T-helper 1 cell (primary cell): ENCODE data around the gene MRM2.

Source experiments
- DNase-seq, 5 donors: peaks; one replicate each; pipeline ENCODE4 v3.0.0-alpha.2; 2012 to 2020

MRM2 gene

DNA sequence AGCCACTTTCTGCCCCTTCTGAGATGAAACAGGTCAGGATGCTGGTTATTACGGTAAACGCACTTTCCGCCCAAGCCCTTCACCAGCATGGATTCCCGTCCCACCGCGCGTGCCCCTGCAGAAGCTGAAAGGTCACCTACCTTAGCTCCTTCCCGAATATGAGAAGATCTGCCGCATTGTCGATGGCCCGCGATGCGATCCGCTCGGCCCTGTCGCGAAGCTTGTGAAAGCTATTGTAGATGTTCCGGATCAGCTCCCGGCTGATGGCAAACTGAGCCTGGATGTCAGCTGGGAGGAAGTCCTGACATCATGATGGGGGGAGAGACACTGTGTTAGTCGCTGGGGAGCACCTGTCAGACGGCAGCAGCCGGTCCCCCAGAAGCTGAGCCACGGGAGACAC lies 22.2 kb upstream of the MRM2 start:
- no peak for DNase-seq

DNA sequence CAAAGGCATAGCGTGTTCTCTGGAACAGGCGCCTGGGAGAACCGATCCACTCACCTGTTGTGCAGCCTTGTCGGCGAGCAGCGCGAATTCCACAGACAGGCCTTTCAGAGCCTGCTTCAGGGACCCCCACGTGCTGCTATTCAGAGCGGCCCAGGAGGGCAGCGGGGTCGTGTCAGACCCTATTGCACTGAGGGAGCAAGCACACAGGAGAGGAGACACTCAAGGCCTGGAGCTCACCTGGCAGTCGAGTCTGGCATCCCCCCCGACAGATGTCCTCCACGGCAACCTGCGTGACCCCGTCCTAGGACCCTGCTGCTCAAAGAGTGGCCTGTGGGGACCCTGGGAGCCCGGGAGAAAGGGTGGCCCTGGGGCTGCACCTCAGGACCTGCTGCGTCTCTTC lies 21.2 kb upstream of the MRM2 start:
- DNase-seq = no peak

DNA sequence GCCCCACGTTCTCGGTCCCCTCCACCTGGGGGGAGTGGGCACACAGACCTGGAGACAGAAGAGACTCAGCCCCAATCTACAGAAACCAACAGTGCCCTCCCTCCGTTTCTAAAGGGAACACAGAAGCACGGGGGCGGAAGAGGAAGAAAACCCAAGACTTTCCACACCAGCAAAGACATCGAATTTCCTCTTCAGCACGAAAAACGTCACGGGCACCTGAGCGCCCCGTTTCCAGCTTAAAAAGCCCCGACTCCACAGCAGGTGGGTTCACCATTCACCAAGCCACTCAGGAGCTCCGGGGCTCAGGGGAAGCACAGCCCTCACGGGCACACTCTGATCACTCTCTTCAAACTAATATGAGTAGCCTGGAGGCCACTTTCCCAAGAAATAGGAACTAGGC lies 19.6 kb upstream of the MRM2 start:
- no peak for DNase-seq

DNA sequence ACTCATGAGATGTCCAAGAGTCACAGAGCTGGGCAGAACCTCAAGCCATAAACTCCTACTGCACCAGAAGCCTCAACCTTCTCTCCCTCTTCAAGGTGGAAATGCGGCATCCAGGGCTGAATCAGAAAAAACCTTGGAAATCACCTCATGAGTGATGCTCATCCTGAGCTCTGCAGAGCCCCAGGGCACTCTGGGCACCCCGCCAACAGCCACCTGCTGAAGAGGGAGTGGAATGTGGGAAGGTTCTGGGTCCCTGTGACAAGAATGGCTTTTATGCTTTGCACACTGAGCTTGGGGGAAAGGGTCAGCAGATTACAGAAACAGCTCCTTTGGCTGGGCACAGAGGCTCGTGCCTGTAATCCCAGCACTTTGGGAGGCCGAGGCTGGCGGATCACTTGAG lies 18.8 kb upstream of the MRM2 start:
- no peak for DNase-seq

DNA sequence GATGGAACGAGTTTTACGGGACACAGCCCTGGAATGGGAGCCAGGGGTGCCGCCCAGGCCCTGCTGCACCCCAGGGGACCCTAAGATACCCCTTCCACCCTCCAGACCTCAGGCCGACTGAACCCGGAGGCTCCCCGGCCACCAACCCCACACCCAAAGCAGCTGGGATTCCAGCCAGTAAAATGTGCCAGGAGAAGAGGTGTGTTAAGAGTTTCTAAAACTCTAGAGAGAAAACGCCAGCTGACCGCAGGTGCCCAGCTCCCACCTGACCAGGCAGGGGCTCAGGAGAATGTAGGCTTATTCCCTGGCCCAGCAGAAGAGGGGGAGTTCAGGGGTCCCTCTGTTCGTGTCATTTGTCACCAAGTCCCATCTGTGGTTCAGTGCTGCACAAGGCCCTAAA lies 17.5 kb upstream of the MRM2 start:
- DNase-seq = no peak

DNA sequence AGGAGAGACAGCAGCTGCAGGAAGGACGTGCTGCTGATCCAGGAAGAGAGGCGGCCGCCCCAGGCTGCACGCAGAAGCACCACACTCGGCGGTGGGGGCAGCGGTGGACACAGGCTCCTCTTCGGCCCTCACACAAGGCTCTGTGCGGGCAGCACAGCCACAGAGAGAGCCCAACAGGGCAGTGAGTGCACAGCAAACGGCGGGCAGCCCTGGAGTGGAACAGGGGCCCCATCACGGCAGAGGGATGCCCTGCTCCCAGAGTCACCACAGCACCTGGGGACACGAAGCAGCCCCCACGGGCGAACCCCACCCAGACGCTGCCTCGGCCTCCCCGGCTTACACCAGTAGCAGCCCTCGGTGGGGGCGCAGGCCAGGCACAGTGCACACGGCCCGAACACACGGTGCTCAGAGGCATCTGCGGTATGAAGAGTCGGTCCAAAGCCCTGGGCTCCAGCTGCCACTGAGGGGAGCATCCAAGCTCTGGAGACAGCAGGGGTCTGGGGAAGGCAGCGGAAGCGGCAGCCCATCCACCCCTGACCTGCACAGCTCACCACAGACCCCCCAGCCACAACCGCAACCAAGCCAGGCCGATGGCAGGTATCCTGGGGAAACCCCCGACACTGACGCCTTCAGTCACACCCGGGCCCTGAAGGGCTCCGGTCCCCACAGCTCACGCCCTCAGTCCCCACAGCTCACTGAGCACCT lies 16.8 kb upstream of the MRM2 start:
- no peak for DNase-seq

DNA sequence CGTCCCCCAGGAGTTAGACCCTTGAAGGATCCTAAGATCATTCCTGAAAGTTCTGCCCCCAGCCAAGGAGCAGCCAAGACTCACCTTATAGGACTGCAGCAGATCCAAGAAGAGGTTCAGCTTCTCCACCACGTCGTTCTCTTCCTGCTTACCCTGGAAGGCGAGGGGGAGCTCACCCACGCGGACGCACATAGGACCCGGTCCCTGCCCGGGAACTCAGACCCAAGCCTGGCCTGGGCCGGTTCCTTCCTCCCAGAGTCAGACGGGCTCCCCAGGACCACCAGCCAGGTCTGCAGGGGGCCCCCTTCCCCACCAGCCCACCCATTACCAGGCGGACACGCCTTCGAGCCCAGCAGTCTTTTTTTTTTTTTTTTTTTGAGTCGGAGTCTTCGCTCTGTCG lies 15.6 kb upstream of the MRM2 start:
- DNase-seq = no peak

GRCh38 chr7:2257046-2257551 lies 15.1 kb upstream of the MRM2 start:
- no peak for DNase-seq

- DNase-seq = no peak
Measured at GRCh38 chr7:2256306-2257045, 14.5 kb upstream of the MRM2 start.

- no peak for DNase-seq
Measured at GRCh38 chr7:2255145-2256139, 13.4 kb upstream of the MRM2 start.

GRCh38 chr7:2254429-2255144 lies 12.6 kb upstream of the MRM2 start:
- DNase-seq = no peak

DNA sequence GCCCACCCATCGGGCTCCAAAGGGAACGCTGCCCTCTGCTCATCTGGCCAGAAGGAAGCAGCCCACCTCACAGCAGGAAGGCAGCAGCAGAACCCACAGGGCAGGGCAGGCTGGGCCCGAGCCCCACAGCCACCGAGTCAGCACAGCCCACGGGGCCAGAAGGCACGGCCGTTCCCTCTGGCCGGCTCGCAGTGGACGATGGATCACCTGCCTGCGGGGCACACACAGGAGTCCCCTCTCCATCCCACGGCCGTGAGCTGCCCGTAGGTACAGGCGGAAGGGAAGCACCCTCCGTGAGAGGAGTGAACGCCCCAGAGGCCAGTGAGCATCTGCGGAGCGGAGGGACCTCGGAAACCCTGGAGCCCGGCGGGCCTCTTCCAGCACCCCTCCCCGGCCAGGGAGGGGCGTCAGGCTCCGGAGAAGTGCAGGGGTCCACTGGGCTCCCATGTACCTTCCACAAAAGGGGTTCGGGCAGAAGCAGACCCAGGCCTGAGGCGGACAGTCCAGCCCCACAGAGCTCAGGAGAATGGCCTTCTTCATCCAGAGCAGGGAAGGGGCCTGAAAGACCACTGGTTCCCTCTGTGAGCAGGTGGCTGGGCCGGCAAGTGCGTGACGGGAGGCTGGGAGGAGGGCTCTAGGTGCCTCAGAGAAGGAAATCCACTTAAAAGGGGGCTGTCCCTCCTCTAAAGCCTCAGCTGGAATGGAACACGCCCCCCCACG lies 11.7 kb upstream of the MRM2 start:
- DNase-seq = no peak

DNA sequence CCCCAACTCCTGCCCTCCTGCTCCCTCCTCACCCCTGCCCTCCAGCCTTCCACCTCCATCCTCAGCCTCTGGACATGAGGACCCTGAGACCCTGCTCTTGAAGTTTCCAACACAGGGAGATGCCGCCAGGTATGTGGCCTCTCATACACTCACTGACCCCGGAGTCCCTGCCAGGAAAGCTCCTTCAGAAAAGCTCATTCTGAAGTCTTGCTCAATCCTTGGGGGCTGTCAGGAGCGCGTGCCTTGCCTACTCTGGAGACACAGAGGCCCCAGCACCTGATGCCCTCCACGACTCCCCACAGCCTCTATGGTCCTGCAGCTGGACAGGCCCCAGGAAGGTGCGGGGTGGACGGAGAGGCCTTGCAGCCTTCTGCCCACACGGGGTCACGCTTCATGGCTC lies 11.0 kb upstream of the MRM2 start:
- DNase-seq = no peak

DNA sequence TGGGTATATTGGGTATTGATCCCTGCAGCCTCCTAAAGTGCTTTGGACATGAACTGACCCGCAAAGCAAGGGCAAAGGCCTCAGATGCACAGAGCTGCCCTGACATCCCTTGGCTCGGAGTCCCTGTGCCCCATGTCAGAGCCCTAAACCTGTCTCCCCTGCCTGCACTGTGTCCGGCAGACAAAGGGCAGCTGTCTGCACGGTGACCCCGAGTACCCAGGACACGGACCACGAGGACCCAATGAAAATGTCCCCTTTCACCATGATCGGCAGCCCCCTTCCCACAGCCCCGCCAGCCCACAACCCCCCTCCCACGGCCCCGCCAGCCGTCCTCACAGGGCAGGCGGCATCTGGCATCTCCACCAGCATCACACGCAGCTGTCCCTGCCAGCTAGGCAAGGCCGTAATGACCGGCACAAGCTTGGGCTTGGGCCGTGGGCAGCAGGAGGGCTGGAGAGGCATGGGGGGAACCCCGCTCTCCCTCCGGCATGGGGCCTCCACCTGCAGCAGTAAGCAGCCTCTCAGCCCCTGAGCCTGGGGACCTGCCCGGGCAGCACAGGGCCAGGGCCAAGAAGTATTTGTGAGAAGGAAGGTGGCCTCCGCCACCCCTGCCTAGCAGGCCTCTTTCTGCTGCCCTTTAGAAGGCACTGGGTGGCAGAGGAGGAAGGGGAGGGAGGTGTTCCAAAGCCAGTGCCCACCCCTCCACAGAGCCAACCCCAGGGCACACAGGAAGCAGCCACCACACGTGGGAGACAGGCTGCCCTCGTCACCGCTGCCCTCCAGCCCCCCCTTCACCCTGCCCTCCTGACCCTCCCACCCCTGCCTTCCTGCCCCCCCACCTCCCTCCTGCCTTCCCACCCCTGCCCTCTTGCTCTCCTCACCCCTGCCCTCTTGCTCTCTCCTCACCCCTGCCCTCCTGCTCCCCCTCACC lies 10.1 kb upstream of the MRM2 start:
- DNase-seq = no peak

DNA sequence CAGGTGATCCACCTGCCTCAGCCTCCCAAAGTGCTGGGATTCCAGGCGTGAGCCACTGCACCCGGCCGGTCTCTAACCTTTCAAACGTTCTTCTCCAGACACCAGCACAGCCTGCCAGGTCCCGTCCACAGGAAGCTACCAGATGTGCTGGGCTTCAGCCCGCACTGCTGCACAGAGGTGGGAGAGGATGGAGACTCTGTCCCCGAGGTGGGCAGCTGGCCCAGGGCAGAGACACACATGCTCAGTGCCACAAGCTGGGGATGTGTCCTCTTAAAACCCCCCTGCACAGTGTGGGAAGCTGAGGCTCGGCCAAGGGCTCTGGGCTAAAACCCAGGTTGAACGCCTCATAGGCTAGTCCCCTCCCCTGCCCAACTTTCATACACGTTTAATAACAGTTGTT lies 9.4 kb upstream of the MRM2 start:
- DNase-seq = no peak

DNA sequence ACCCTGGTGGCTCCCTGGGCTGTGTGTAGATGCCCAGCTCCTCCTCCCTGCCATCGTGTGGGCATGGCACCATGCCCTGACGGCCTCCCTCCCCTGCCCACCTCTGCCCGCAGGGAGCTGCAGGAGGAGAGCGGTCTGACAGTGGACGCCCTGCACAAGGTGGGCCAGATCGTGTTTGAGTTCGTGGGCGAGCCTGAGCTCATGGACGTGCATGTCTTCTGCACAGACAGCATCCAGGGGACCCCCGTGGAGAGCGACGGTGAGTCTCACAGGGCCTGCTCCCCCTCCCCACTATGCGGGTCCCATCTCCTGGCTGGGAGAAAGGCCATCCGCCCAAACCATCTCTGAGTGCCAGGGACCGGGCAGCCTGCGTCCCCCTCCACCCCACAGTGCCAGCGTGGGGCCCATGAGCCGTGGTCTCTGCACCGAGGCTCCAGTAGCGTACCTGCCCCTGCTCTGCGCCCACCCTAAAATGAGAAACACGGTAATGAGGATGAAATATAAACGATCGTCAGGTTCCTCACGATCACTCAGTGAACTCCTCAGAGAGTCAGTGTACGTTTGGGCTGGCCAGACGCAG lies 7.8 kb upstream of the MRM2 start:
- no peak for DNase-seq

GRCh38 chr7:2248984-2249694 lies 7.1 kb upstream of the MRM2 start:
- DNase-seq = peak in 1 of 5 donors; percentile 49

- no peak for DNase-seq
Measured at GRCh38 chr7:2247141-2247995, 5.4 kb upstream of the MRM2 start.
